ENCODE measurements around the gene USP46. TPM values are rescaled to one million over a fixed set of nuclear protein-coding genes. Genes with fewer than 3 reads are reported as not detected.

USP46 gene
- total RNA-seq, 4 donors from 2014 or later = 7.4 to 19.8 (median 9.4) TPM

GRCh38 chr4:52606726-52607125 is 52.4 kb downstream of the USP46 start:
- Histone ChIP-seq H3K27ac (no peak overlapping the region), H3K36me3 (no peaks in the 10 kb centered on the region), H3K27me3 (no peaks in the 10 kb centered on the region), H3K4me3 (no peak overlapping the region), H3K4me1 (no peaks in the 10 kb centered on the region), H3K9me3 (no peaks in the 10 kb centered on the region)
- TF ChIP-seq POLR2A (IDR thresholded peaks at IDR 0.05) = no peak
- no peak for TF ChIP-seq CTCF (IDR thresholded peaks at IDR 0.05)
- DNase-seq = no peak

DNA sequence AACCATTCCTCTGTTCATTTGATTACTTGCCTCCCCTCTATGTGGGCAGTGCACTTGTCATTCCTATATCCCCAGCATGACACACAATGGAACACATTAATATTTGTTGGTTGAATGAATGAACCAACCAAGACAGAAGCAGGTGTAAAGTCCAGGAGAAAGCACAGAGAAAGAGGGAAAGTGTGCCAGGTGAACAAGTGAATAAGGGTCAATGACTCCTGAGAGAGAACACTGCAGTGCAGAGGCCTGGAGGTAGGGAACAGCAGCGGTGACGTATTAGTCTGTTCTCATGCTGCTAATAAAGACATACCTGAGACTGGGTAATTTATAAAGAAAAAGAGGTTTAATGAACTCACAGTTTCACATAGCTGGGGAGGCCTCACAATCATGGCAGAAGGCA is 53.1 kb downstream of the USP46 start:
- Histone ChIP-seq H3K9me3 (no peaks in the 10 kb centered on the region), H3K27ac (no peak overlapping the region), H3K36me3 (no peaks in the 10 kb centered on the region), H3K27me3 (no peaks in the 10 kb centered on the region), H3K4me3 (no peak overlapping the region), H3K4me1 (no peaks in the 10 kb centered on the region)
- TF ChIP-seq CTCF (IDR thresholded peaks at IDR 0.05) = no peak
- TF ChIP-seq POLR2A (IDR thresholded peaks at IDR 0.05) = no peak
- DNase-seq = no peak

GRCh38 chr4:52604215-52604614 is 54.9 kb downstream of the USP46 start:
- Histone ChIP-seq H3K4me1 (no peaks in the 10 kb centered on the region), H3K9me3 (no peaks in the 10 kb centered on the region), H3K4me3 (no peak overlapping the region), H3K27ac (no peak overlapping the region), H3K27me3 (no peaks in the 10 kb centered on the region), H3K36me3 (no peaks in the 10 kb centered on the region)
- TF ChIP-seq POLR2A (IDR thresholded peaks at IDR 0.05) (no peak), CTCF (IDR thresholded peaks at IDR 0.05) (no peak)
- DNase-seq = no peak

DNA sequence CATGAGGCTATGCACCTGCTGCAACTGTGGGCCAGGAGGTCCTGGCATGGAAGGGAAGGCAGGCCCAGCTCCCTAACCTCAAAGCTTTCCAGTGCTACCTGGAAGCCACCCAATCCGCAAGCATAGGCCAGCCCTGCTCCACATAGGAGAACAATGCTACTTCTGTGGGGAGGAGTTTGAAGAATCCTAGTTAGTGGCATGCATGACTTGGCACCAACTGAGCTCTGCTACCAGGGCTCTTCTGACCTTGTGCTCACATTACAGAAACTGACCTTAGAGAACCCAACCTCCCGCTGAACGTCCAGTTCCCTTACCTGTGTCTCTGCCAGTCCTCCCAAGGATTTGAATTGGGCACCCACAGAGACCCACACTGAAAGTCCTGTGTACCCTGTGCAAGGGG is 58.8 kb downstream of the USP46 start:
- peaks cover 0 to 23% (median 0%) of the 10 kb centered on the region in 3 donors for H3K36me3 ChIP-seq
- no peak for DNase-seq
- H3K4me3 ChIP-seq = no peak overlapping the region
- TF ChIP-seq POLR2A (IDR thresholded peaks at IDR 0.05) = no peak
- no peak for TF ChIP-seq CTCF (IDR thresholded peaks at IDR 0.05)
- no peaks in the 10 kb centered on the region for H3K27me3 ChIP-seq
- no peaks in the 10 kb centered on the region for H3K9me3 ChIP-seq
- H3K27ac ChIP-seq = no peak overlapping the region
- H3K4me1 ChIP-seq = no peaks in the 10 kb centered on the region

DNA sequence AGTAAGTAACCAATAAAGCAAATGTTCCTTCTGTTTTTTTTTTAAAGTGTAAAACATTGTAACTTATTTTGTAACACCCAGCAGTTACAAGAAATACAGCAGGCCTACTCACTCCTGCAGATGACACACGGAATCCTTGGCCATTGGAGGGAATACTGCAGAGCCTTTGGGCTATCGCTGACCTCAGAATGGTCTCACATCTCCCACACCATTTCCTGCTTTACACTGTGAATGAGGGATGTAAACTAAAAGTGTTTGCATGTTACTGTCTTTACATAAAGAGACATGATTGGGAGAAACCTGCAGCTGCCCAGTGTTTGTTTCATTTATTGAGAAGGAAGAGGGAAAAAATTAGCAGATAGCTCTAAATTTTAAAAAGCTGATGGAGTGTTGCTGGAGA is 64.1 kb downstream of the USP46 start:
- H3K36me3 ChIP-seq = peaks cover 0 to 23% (median 0%) of the 10 kb centered on the region in 3 donors
- DNase-seq = no peak
- no peaks in the 10 kb centered on the region for H3K4me1 ChIP-seq
- no peaks in the 10 kb centered on the region for H3K9me3 ChIP-seq
- H3K27ac ChIP-seq = no peak overlapping the region
- no peak for TF ChIP-seq POLR2A (IDR thresholded peaks at IDR 0.05)
- no peaks in the 10 kb centered on the region for H3K27me3 ChIP-seq
- no peak overlapping the region for H3K4me3 ChIP-seq

- Histone ChIP-seq H3K4me1 (no peaks in the 10 kb centered on the region), H3K4me3 (no peak overlapping the region), H3K36me3 (peaks cover 0 to 10% (median 0%) of the 10 kb centered on the region in 3 donors), H3K9me3 (no peaks in the 10 kb centered on the region), H3K27me3 (no peaks in the 10 kb centered on the region), H3K27ac (no peak overlapping the region)
- no peak for DNase-seq
- TF ChIP-seq POLR2A (IDR thresholded peaks at IDR 0.05) (no peak), CTCF (IDR thresholded peaks at IDR 0.05) (no peak)
These were observed 66.8 kb downstream of the USP46 start for GRCh38 chr4:52592287-52592686.

Measured in Peyer's patch (tissue), 4 donors.